Suppressor macrophage treated with lipopolysaccharide for 1 hour (primary cell): ENCODE results near the gene CCDC63.
"Not testable (repeated sequence)": the region's sequence is repeated elsewhere in the genome, so short reads cannot be mapped to it uniquely, and the experiment has no call there.

Experiments
- DNase-seq, 3 donors: peaks; one replicate each; pipeline ENCODE4 v3.0.0-alpha.2; 2020 to 2022

CCDC63 gene

GRCh38 chr12:110923692-110924334 is 77.0 kb downstream of the CCDC63 start:
- no peak for DNase-seq

GRCh38 chr12:110927546-110927945 is 80.8 kb downstream of the CCDC63 start:
- no peak for DNase-seq

- DNase-seq: no peak
Measured at GRCh38 chr12:110928700-110929099, 81.9 kb downstream of the CCDC63 start.

DNA sequence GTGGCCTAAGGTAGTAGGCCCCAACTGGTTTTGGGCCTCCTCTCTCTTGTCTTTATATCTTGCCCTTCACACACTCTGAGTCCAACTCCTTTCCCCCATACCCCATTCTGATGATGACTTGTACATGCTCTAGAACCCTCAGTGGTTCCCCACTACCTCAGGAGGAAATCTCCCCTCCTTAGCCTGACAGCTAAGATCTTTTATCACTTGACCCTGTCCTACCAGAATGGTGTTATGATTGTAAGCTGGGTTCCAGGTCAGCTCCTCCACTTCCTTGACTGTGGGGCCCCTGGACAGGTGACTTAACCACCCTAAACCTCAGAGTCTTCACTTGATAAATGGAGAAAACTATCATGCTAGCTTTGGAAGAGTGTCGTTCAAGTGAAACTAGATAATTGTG is 83.0 kb downstream of the CCDC63 start:
- no peak for DNase-seq

GRCh38 chr12:110930348-110931314 is 83.8 kb downstream of the CCDC63 start:
- DNase-seq: no peak

GRCh38 chr12:110931315-110931728 is 84.5 kb downstream of the CCDC63 start:
- no peak for DNase-seq

- peak in 1 of 3 donors; percentile 40 for DNase-seq
Measured at GRCh38 chr12:110932046-110932445, 85.3 kb downstream of the CCDC63 start.

GRCh38 chr12:110933326-110933974 is 86.7 kb downstream of the CCDC63 start:
- no peak for DNase-seq

DNA sequence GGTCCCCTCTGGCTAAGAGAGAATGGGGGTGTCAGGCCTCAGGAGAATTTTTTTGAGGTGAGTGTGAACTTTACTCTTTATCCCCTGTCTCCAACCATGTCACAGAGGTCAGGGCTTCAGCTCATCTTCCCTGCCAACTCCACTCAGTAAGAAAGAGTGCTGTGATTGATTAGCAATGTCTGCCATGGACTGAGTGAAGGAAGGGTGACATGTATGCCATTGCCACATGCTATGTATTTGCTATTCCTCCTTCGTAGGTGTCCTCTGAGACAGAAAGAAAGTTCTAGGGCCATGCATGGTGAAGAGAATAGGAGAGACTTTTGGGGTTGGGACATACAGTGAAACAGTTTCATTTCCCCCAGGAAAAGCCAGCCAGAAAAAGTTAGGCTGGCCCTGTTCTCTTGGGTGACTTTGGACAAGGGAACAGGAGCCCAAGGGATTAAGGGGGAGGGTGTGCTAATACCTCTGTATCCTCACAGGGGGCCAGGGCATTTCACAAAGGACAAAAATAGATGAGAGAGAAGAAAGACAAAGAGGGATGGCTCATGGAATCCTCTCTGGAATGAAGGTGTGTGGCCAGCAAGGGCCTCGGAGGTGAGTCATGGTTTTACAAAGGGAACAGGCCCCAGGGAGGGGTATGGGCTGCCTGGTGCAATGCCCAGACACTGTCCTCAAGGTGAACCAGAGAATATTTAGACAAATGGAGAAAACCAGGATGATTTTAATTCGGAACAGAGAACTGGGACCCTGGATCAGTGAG is 87.5 kb downstream of the CCDC63 start:
- no peak for DNase-seq

DNA sequence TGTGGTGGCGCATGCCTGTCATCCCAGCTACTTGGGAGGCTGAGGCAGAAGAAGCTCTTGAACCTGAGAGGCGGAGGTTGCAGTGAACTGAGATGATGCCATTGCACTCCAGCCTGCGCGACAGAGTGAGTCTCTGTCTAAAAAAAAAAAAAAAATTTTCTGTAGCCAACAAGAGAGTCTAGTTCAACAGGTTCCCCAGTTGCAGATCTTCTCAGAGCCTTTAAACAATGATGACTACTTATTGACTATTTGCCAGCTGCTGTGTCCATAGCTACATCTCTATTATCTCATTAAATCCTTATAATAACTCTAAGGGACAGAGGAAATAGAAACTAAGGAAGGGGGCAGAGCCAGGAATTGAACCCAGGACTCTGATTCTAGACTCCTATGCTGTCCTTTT is 88.8 kb downstream of the CCDC63 start:
- no peak for DNase-seq

DNA sequence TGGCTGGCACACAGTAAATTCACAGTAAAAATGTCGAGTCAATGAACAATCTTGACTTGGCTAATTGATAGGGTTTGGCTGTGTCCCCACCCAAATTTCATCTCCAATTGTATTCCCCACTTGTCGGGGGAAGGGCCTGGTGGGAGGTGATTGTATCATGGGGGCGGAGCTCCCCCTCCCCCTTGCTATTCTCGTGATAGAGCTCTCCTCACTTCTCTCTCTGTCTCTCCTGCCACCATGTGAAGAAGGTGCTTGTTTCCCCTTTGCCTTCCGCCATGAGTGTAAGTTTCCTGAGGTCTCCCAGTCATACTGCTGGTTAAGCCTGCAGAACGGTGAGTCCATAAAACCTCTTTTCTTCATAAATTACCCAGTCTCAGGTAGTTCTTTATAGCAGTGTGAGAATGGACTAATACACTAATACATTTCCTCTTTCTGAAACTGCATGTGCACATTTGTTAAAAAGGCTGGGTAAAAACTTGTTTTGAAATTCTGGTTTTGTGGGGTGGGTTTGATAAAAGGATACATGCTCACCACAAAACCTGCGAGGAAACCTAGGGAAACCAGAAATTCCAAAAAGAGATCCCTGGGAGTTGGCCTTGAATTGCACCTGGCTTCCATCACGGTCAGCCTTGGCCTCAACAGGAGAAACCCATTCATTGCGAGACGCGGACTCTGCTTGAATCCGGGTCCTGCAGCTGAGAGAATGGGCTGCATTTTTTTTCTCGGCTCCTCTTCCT is 89.7 kb downstream of the CCDC63 start:
- DNase-seq: no peak

DNA sequence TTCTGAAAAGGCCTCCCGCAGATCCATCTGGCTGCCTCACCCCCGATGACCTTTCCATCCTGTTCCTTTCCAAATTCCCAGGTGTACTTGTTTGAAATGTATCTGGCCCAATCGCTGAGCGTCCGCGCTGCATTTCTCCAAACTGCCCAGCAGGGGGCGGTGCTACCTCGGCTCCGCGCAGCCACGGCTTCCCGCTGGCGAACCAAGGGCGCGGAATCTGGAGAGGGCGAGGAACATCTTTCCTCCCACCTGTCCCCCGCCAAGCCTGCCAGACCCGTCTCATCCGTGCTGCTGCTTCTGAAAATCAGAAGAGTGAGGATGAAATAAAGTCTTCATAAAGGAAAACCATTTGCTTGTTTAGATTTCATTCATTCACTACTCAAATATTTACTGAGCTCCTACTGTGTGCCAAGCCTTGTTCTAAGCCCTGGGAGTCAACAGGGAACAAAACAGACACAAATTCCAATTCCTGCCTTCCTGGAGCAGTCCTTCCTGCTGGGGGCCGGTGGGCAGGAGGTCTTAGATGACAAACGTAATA is 90.4 kb downstream of the CCDC63 start:
- peak; percentile 60 to 82 (median 74) for DNase-seq

- no peak for DNase-seq
Measured at GRCh38 chr12:110940296-110940695, 93.5 kb downstream of the CCDC63 start.

DNA sequence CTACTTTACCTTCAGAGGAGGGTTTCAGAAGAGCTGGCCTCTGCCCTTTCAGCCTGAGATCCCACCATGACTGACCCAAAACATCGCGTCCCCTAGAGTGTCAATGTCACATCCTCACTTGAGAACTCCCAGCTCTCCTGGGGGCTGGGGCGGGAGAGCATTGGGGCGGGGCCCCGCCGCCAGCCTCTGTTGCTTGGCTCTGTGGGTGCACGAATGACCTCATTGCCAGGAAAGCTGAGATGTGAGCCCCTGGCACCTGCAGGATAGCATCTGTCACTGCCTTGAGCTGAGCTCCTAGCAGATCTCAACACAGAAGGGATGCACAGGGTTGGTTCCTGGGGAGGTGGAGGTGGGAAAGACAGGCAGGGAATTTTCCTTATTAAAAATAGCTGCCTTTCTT is 94.1 kb downstream of the CCDC63 start:
- DNase-seq: no peak

DNA sequence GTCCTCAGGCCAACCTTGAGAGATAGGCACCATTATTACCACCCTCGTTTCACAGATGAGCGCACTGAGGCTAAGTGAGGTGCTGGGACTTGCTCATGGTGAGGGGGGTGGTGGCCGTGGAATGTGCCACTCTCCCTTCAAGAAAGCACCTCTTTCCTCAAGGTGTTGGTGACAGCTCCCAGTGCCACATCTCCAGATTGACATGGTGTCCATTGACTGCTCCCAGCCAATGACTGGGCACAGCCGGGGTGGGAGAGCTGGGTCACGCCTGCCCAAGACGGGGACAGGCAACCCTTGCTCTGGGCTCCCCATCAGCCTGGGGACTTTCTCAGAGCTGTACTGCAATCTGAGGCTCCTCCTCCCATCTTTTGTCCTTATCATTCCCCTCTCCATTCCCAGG is 94.6 kb downstream of the CCDC63 start:
- DNase-seq: no peak

- no peak for DNase-seq
Measured at GRCh38 chr12:110943373-110943772, 96.6 kb downstream of the CCDC63 start.

- DNase-seq: no peak
Measured at GRCh38 chr12:110948041-110948440, 101.3 kb downstream of the CCDC63 start.

DNA sequence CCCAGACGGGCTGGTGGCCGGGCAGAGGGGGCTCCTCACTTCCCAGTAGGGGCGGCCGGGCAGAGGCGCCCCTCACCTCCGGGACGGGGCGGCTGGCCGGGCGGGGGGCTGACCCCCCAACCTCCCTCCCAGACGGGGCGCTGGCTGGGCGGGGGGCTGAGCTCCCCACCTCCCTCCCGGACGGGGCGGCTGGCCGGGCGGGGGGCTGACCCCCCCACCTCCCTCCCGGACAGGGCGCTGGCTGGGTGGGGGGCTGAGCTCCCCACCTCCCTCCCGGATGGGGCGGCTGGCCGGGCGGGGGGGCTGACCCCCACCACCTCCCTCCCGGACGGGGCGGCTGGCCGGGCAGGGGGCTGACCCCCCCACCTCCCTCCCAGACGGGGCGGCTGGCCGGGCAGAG is 103.7 kb downstream of the CCDC63 start:
- DNase-seq: not testable (repeated sequence)

GRCh38 chr12:110950867-110951266 is 104.1 kb downstream of the CCDC63 start:
- not testable (repeated sequence) for DNase-seq
